Esophagus muscularis mucosa (tissue), 4 donors: ENCODE measurements around the gene CCDC51. TPM values are rescaled to one million over a fixed set of nuclear protein-coding genes. Genes with fewer than 3 reads are reported as not detected.

Experiments
- DNase-seq: peaks from one replicate; pipeline ENCODE4 v3.0.0-alpha.2; 2017; ENCODE audit errors: extremely low spot score
- H3K27ac ChIP-seq, 4 donors: fragments of 200-600 bp; sonication (generic); replicated peaks in 1 of 4; 1 replicate in 3 of 4; 2 replicates in 1 of 4; pipeline ENCODE4 v1.5.1; 2016 to 2019; ENCODE audit warnings: mild to moderate bottlenecking in 1 of 4
- H3K27me3 ChIP-seq, 4 donors: fragments of 200-600 bp; sonication (generic); one replicate each; pipeline versions ENCODE4 v1.5.1 to v1.6.0; 2016 to 2019
- H3K36me3 ChIP-seq, 4 donors: fragments of 200-600 bp; sonication (generic); one replicate each; pipeline ENCODE4 v1.5.1; 2016 to 2019
- H3K4me1 ChIP-seq, 4 donors: fragments of 200-600 bp; sonication (generic); one replicate each; pipeline ENCODE4 v1.5.1; 2016 to 2019
- H3K4me3 ChIP-seq, 4 donors: fragments of 200-600 bp; sonication (generic); 1 replicate in 2 of 4; 2 replicates in 2 of 4; pipeline ENCODE4 v1.5.1; 2016 to 2019; ENCODE audit warnings: mild to moderate bottlenecking in 4 of 4, moderate library complexity in 1 of 4
- H3K9me3 ChIP-seq, 4 donors: fragments of 200-600 bp; sonication (generic); 1 replicate in 3 of 4; 2 replicates in 1 of 4; pipeline ENCODE4 v1.5.1; 2016 to 2019
- CTCF ChIP-seq, 3 experiments: fragments of 200-600 bp in 2 of 3; fragments of 450-650 bp in 1 of 3; sonication (generic) in 2 of 3; IDR thresholded peaks; one replicate each; pipeline ENCODE4 v1.5.1; 2017 to 2019; ENCODE audit warnings: antibody characterized with exemption in 3 of 3, mild to moderate bottlenecking in 2 of 3, moderate library complexity in 1 of 3
- EP300 ChIP-seq: sonication (generic); formaldehyde crosslinking; IDR thresholded peaks from one replicate; pipeline ENCODE4 v1.6.1; 2017; ENCODE audit warnings: antibody characterized with exemption
- POLR2A ChIP-seq: fragments of 450-650 bp; IDR thresholded peaks from one replicate; pipeline ENCODE4 v1.6.1; 2017; ENCODE audit warnings: antibody characterized with exemption, moderate library complexity, mild to moderate bottlenecking, low read depth
- POLR2AphosphoS5 ChIP-seq, 2 donors: sonication (generic); formaldehyde crosslinking; IDR thresholded peaks; one replicate each; pipeline ENCODE4 v1.6.1; 2017; ENCODE audit warnings: antibody characterized with exemption in 2 of 2
- WGBS: methylation state at CpG from one replicate; pipeline ENCODE4 v1.1.5; 2018; 5-methylcytosine and 5-hydroxymethylcytosine counted together
- intact Hi-C: fragments of 100-400 bp; cut with DNase I; formaldehyde crosslinking; loops from one replicate; pipeline ENCODE4 v1.15.1; 2023
- total RNA-seq, 4 donors: library from RNA; depleted of rRNA; stranded (reverse); fragments of >200 nt; gene quantifications; one replicate each; pipeline versions ENCODE4 v1.1.0 to v1.2.1, GENCODE V29; 2016

Gene CCDC51
- total RNA-seq, 4 donors from 2014 or later = 15.6 to 26.6 (median 23.0) TPM

GRCh38 chr3:48414376-48415250 lies 25.3 kb downstream of the CCDC51 start:
- H3K36me3 ChIP-seq = peaks cover 96 to 100% (median 100%) of the 10 kb centered on the region in 4 donors
- H3K27ac ChIP-seq = peak overlapping the region; percentile 27 to 49 (median 43)
- no peaks in the 10 kb centered on the region for H3K9me3 ChIP-seq
- H3K27me3 ChIP-seq = no peaks in the 10 kb centered on the region
- no peak for DNase-seq
- TF ChIP-seq POLR2A (no peak), POLR2AphosphoS5 (IDR thresholded peaks at IDR 0.05) (peak in 1 of 2 donors; percentile 10), EP300 (no peak), CTCF (IDR thresholded peaks at IDR 0.05) (no peak)
- H3K4me1 ChIP-seq = peaks cover 0 to 17% (median 14%) of the 10 kb centered on the region in 4 donors
- intact Hi-C loops = no loop called here
- H3K4me3 ChIP-seq = no peak overlapping the region
- 64% methylated on average over 9 of the region's 25 CpGs for WGBS

- peaks cover 0 to 26% (median 15%) of the 10 kb centered on the region in 4 donors for H3K4me1 ChIP-seq
- peak overlapping the region in 3 of 4 donors; percentile 34 to 49 (median 38) for H3K27ac ChIP-seq
- TF ChIP-seq POLR2A (no peak), CTCF (IDR thresholded peaks at IDR 0.05) (no peak), POLR2AphosphoS5 (IDR thresholded peaks at IDR 0.05) (no peak), EP300 (no peak)
- WGBS = 43% methylated on average over 1 of the region's 14 CpGs
- no peak overlapping the region for H3K4me3 ChIP-seq
- no peaks in the 10 kb centered on the region for H3K27me3 ChIP-seq
- H3K9me3 ChIP-seq = no peaks in the 10 kb centered on the region
- intact Hi-C loops = no loop called here
- no peak for DNase-seq
- H3K36me3 ChIP-seq = peaks cover 96 to 100% (median 100%) of the 10 kb centered on the region in 4 donors
Observed at GRCh38 chr3:48413611-48414010, 26.3 kb downstream of the CCDC51 start.

GRCh38 chr3:48413086-48413485 lies 26.8 kb downstream of the CCDC51 start:
- Histone ChIP-seq H3K27me3 (no peaks in the 10 kb centered on the region), H3K9me3 (no peaks in the 10 kb centered on the region), H3K4me1 (peaks cover 0 to 27% (median 15%) of the 10 kb centered on the region in 4 donors), H3K4me3 (no peak overlapping the region), H3K27ac (peak overlapping the region in 3 of 4 donors; percentile 34 to 49 (median 38)), H3K36me3 (peaks cover 92 to 100% (median 100%) of the 10 kb centered on the region in 4 donors)
- no peak for DNase-seq
- intact Hi-C loops = no loop called here
- TF ChIP-seq EP300 (no peak), POLR2AphosphoS5 (IDR thresholded peaks at IDR 0.05) (no peak), POLR2A (no peak), CTCF (IDR thresholded peaks at IDR 0.05) (no peak)
- 79% methylated on average over 8 of the region's 8 CpGs for WGBS

GRCh38 chr3:48412375-48413001 lies 27.4 kb downstream of the CCDC51 start:
- Histone ChIP-seq H3K9me3 (no peaks in the 10 kb centered on the region), H3K36me3 (peaks cover 90 to 100% (median 100%) of the 10 kb centered on the region in 4 donors), H3K27me3 (no peaks in the 10 kb centered on the region), H3K4me3 (no peak overlapping the region), H3K27ac (peak overlapping the region in 3 of 4 donors; percentile 17 to 49 (median 38)), H3K4me1 (peaks cover 0 to 27% (median 15%) of the 10 kb centered on the region in 4 donors)
- no peak for TF ChIP-seq POLR2AphosphoS5 (IDR thresholded peaks at IDR 0.05)
- no peak for TF ChIP-seq POLR2A
- no peak for TF ChIP-seq EP300
- no peak for TF ChIP-seq CTCF (IDR thresholded peaks at IDR 0.05)
- intact Hi-C loops = no loop called here
- WGBS = 89% methylated on average over 17 of the region's 19 CpGs
- DNase-seq = no peak
